ENCODE results near the gene MS4A4E. TPM values are rescaled to one million over a fixed set of nuclear protein-coding genes. Genes with fewer than 3 reads are reported as not detected.

Gene MS4A4E
- total RNA-seq, 1 experiment from 2014 or later: 0.42 TPM

GRCh38 chr11:60282286-60282685 lies 39.3 kb upstream of the MS4A4E start:
- Histone ChIP-seq H3K18ac (ENCODE audit: insufficient read length, low read depth, low read length) (no peak overlapping the region), H2BK5ac (ENCODE audit: insufficient read length, low read length) (no peak overlapping the region), H3K79me2 (ENCODE audit: insufficient read depth, low read length) (no peaks in the 10 kb centered on the region), H3K4me2 (ENCODE audit: insufficient read depth, insufficient read length, low read length) (no peak overlapping the region), H3K14ac (ENCODE audit: insufficient read depth, low read length) (no peak overlapping the region), H3T11ph (ENCODE audit: low read length) (no peak overlapping the region), H2BK120ac (ENCODE audit: low read depth, low read length, poor library complexity, severe bottlenecking) (no peak overlapping the region), H3K23me2 (ENCODE audit: insufficient read length, low read depth, low read length, poor library complexity, severe bottlenecking) (no peaks in the 10 kb centered on the region), H2BK20ac (ENCODE audit: low read depth, low read length, poor library complexity, severe bottlenecking) (no peak overlapping the region), H4K8ac (replicated peaks; ENCODE audit: insufficient read length, low read depth, low read length) (no peak overlapping the region), H4K5ac (ENCODE audit: insufficient read length, low read depth, low read length) (no peak overlapping the region), H2BK12ac (ENCODE audit: insufficient read length, low read depth, low read length) (no peak overlapping the region), H3K4me1 (ENCODE audit: insufficient read depth, low read length) (peaks cover 2% of the 10 kb centered on the region; the same call in 1 of the 2 replicates), H2BK15ac (ENCODE audit: low read depth, low read length) (no peak overlapping the region), H3K9me3 (ENCODE audit: control insufficient read depth, low read depth, low read length) (peaks cover 4% of the 10 kb centered on the region), H3K9ac (ENCODE audit: extremely low read depth, insufficient read length, low read length) (no peak overlapping the region), H3K56ac (ENCODE audit: insufficient read length, low read depth, low read length) (no peak overlapping the region), H2AFZ (ENCODE audit: low read length) (no peak overlapping the region), H3K79me1 (ENCODE audit: insufficient read depth, low read depth, low read length, poor library complexity, severe bottlenecking) (no peaks in the 10 kb centered on the region), H3K27ac (ENCODE audit: insufficient read length, low read depth, low read length) (no peak overlapping the region), H4K20me1 (ENCODE audit: control insufficient read depth, insufficient read depth, insufficient read length) (no peaks in the 10 kb centered on the region), H2AK5ac (ENCODE audit: insufficient read length, low read length) (no peak overlapping the region), H3K4ac (ENCODE audit: low read depth, low read length) (no peak overlapping the region), H3K27me3 (ENCODE audit: insufficient read depth, low read length) (no peaks in the 10 kb centered on the region), H4K91ac (ENCODE audit: insufficient read length, low read depth, low read length) (no peak overlapping the region), H3K23ac (ENCODE audit: insufficient read length, low read depth, low read length) (no peak overlapping the region)
- peaks cover 27 to 29% of the 10 kb centered on the region in 2 experiments for H3K4me1 Mint-ChIP-seq
- WGBS (ENCODE audit: extremely low coverage, insufficient read length, low lambda C conversion rate): no CpG with 5 or more reads among the region's 2 CpGs
- no peak overlapping the region for H3K27ac Mint-ChIP-seq
- DNase-seq: no peak
- TF ChIP-seq CTCF (conservative IDR thresholded peaks at IDR 0.05): no peak
- peaks cover under 1 to 13% (median 8%) of the 10 kb centered on the region in 3 experiments; a peak in 4 of 7 replicates for H3K36me3 Mint-ChIP-seq (ENCODE audit: insufficient read depth in 1 of 3, low read depth in 3 of 3)
- peaks cover 9 to 13% of the 10 kb centered on the region in 2 experiments for H3K9me3 Mint-ChIP-seq
- H3K27me3 Mint-ChIP-seq (ENCODE audit: low read depth): no peaks in the 10 kb centered on the region; the same call in 1 of the 2 replicates
- H3K4me3 Mint-ChIP-seq: no peak overlapping the region

Data from H9 (cell line).